HFFc6 (cell line): ENCODE results near the gene CFAP410. TPM values are rescaled to one million over a fixed set of nuclear protein-coding genes. Genes with fewer than 3 reads are reported as not detected.
A peak's percentile ranks its signal among the peaks of the same experiment; 100 is the strongest.

Source experiments
- DNase-seq: peaks from one replicate; pipeline ENCODE4 v3.0.0-alpha.2; 2018
- H3K27ac Mint-ChIP-seq: 2 replicates; pipeline ENCODE4 v1.8.0; 2020; ENCODE audit warnings: mild to moderate bottlenecking, mixed read lengths
- H3K27me3 Mint-ChIP-seq: 2 replicates; pipeline ENCODE4 v1.8.0; 2021; ENCODE audit warnings: mild to moderate bottlenecking, moderate library complexity, mixed read lengths; ENCODE audit not compliant: insufficient read depth
- H3K36me3 Mint-ChIP-seq: 2 replicates; pipeline ENCODE4 v1.8.0; 2021; ENCODE audit warnings: low read depth, mixed read lengths
- H3K4me1 Mint-ChIP-seq: 2 replicates; pipeline ENCODE4 v1.8.0; 2020; ENCODE audit warnings: low read depth, mixed read lengths
- H3K4me3 Mint-ChIP-seq: 2 replicates; pipeline ENCODE4 v1.8.0; 2020; ENCODE audit warnings: mild to moderate bottlenecking, moderate library complexity, mixed read lengths
- H3K9me3 Mint-ChIP-seq: 2 replicates; pipeline ENCODE4 v1.8.0; 2020; ENCODE audit warnings: mild to moderate bottlenecking, mixed read lengths
- total RNA-seq, 6 experiments: library from RNA; stranded (reverse); fragmentation: NEBNext Ultra II Directional; extraction: Animal tissue kit (Norgen Biotek cat#: 25700); gene quantifications; 2 replicates in 1 of 6; 3 replicates in 5 of 6; pipeline ENCODE4 v1.2.3, GENCODE V29; 2021
- TF ChIP-seq, protein P1 (sequence below): fragments of 200-600 bp; sonication (generic); IDR thresholded peaks from 2 replicates; pipeline ENCODE4 v1.5.0; 2021; ENCODE audit warnings: antibody characterized with exemption, mild to moderate bottlenecking

Gene CFAP410
- total RNA-seq, 6 experiments from 2014 or later = 7.5 to 13.0 (median 9.7) TPM

DNA sequence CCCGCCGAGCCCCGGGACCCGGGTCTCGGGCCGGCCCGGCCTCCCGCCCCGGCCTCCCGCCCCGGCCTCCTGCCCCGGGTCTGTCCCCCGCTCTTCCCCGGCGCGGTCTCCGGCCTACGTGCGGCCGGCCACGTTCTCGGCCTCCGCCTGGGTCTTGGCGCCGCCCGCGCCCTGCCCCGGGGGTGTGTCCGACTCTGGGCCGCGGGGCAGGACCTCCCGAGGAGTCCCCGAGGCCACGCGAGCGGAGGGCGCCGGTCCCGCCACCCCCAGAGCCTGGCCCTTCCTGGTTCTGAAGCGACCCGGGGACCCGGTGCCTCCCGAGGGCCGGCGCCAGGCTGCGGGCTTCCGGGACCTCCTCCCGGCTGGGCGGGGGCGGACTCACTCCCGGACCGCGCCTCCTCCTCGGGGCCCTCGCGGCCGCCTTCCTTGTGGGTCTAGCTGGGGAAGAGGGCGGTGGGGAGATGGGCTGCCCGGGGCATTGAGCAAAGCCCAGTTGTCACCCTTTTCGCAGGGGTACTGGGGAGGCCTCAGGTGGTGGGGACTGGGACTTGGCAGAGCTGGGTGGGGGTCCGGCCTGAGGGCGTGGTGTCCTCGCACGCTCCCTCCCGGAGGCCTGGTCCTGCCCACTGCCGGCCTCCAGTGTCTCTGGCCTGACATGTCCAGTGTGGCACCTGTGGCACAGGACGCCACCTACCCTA, 38.8 kb downstream of the CFAP410 start:
- Mint-ChIP-seq H3K27me3 (peaks cover 5% of the 10 kb centered on the region), H3K4me3 (peak overlapping the region; percentile 90), H3K9me3 (no peaks in the 10 kb centered on the region), H3K4me1 (peaks cover 21% of the 10 kb centered on the region), H3K27ac (peak overlapping the region; percentile 53), H3K36me3 (no peaks in the 10 kb centered on the region)
- TF ChIP-seq, protein P1, sequence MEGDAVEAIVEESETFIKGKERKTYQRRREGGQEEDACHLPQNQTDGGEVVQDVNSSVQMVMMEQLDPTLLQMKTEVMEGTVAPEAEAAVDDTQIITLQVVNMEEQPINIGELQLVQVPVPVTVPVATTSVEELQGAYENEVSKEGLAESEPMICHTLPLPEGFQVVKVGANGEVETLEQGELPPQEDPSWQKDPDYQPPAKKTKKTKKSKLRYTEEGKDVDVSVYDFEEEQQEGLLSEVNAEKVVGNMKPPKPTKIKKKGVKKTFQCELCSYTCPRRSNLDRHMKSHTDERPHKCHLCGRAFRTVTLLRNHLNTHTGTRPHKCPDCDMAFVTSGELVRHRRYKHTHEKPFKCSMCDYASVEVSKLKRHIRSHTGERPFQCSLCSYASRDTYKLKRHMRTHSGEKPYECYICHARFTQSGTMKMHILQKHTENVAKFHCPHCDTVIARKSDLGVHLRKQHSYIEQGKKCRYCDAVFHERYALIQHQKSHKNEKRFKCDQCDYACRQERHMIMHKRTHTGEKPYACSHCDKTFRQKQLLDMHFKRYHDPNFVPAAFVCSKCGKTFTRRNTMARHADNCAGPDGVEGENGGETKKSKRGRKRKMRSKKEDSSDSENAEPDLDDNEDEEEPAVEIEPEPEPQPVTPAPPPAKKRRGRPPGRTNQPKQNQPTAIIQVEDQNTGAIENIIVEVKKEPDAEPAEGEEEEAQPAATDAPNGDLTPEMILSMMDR = no peak
- peak; percentile 8 for DNase-seq

GRCh38 chr21:44299458-44300261, 39.5 kb downstream of the CFAP410 start, which contains the start of gene PFKL:
Gene PFKL, plus strand, starts transcription at chr21:44300053. Its CDS starts 53 bp downstream, at chr21:44300106.
- H3K36me3 Mint-ChIP-seq = no peaks in the 10 kb centered on the region
- H3K27ac Mint-ChIP-seq = peak within 1 kb of the TSS; percentile 83
- TF ChIP-seq, protein P1 = no peak
- DNase-seq = peak; percentile 22
- H3K27me3 Mint-ChIP-seq = peaks cover 5% of the 10 kb centered on the region
- peak within 1 kb of the TSS; percentile 90 for H3K4me3 Mint-ChIP-seq
- H3K9me3 Mint-ChIP-seq = no peaks in the 10 kb centered on the region
- H3K4me1 Mint-ChIP-seq = peaks cover 15% of the 10 kb centered on the region

GRCh38 chr21:44299085-44299457, 40.1 kb downstream of the CFAP410 start:
- H3K4me1 Mint-ChIP-seq = peaks cover 14% of the 10 kb centered on the region
- no peaks in the 10 kb centered on the region for H3K36me3 Mint-ChIP-seq
- peak overlapping the region; percentile 83 for H3K27ac Mint-ChIP-seq
- TF ChIP-seq, protein P1 = no peak
- peak; percentile 3 for DNase-seq
- no peaks in the 10 kb centered on the region for H3K9me3 Mint-ChIP-seq
- H3K27me3 Mint-ChIP-seq = peaks cover 3% of the 10 kb centered on the region
- peak overlapping the region; percentile 87 for H3K4me3 Mint-ChIP-seq

GRCh38 chr21:44298301-44298700, 40.9 kb downstream of the CFAP410 start:
- H3K4me3 Mint-ChIP-seq = no peak overlapping the region
- no peak overlapping the region for H3K27ac Mint-ChIP-seq
- peak; percentile 44 for DNase-seq
- H3K4me1 Mint-ChIP-seq = peaks cover 14% of the 10 kb centered on the region
- H3K36me3 Mint-ChIP-seq = no peaks in the 10 kb centered on the region
- TF ChIP-seq, protein P1 = no peak
- no peaks in the 10 kb centered on the region for H3K9me3 Mint-ChIP-seq
- H3K27me3 Mint-ChIP-seq = peaks cover 3% of the 10 kb centered on the region

DNA sequence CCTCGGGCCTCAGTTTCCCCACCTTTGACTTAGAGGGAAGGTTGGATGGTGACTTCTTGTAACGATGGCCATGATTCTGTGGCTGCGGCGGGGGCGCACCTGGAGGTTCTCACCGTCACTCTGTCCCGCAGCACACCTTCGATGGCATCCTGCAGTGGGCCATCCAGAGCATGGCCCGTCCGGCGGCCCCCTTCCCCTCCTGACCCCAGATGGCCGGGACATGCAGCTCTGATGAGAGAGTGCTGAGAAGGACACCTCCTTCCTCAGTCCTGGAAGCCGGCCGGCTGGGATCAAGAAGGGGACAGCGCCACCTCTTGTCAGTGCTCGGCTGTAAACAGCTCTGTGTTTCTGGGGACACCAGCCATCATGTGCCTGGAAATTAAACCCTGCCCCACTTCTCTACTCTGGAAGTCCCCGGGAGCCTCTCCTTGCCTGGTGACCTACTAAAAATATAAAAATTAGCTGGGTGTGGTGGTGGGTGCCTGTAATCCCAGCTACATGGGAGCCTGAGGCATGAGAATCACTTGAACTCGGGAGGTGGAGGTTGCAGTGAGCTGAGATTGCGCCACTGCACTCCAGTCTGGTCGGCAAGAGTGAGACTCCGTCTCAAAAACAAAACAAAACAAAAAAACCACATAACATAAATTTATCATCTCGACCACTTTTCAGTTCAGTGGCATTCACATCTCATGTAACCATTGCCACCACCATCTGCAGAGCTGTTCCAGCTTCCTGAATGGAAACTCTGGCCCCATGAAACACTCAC, 41.5 kb downstream of the CFAP410 start:
- Mint-ChIP-seq H3K4me3 (no peak overlapping the region; the same call in 1 of the 2 replicates), H3K9me3 (no peaks in the 10 kb centered on the region), H3K36me3 (no peaks in the 10 kb centered on the region), H3K4me1 (peaks cover 14% of the 10 kb centered on the region), H3K27me3 (peaks cover 3% of the 10 kb centered on the region), H3K27ac (no peak overlapping the region)
- TF ChIP-seq, protein P1 = peak; percentile 85
- peak; percentile 73 for DNase-seq
